Mesendoderm (in vitro differentiated cells): Measurements from ENCODE around the gene DAB1.

Experiments used
- DNase-seq: peaks from one replicate; pipeline ENCODE4 v3.0.0; 2013
- H2AK5ac ChIP-seq: 2 replicates; pipeline ENCODE4 v1.6.1; 2013; ENCODE audit warnings: low read length, inconsistent platforms
- H2BK120ac ChIP-seq: 2 replicates; pipeline ENCODE4 v1.6.1; 2013; ENCODE audit warnings: low read depth, mild to moderate bottlenecking, low read length, moderate library complexity, mixed read lengths
- H2BK15ac ChIP-seq: replicated peaks from 2 replicates; pipeline ENCODE4 v1.6.1; 2013; ENCODE audit warnings: low read depth, mild to moderate bottlenecking, moderate library complexity
- H2BK5ac ChIP-seq: 2 replicates; pipeline ENCODE4 v1.6.1; 2013; ENCODE audit warnings: low read length, inconsistent platforms
- H3K18ac ChIP-seq: 2 replicates; pipeline ENCODE4 v1.6.1; 2013; ENCODE audit warnings: mild to moderate bottlenecking, low read length, mixed read lengths
- H3K23ac ChIP-seq: one replicate; pipeline ENCODE4 v1.6.1; 2013; ENCODE audit warnings: low read length
- H3K27ac ChIP-seq: 2 replicates; pipeline ENCODE4 v1.5.1; 2013; ENCODE audit warnings: low read depth, mild to moderate bottlenecking, inconsistent platforms, low read length, moderate library complexity
- H3K27me3 ChIP-seq: 2 replicates; pipeline ENCODE4 v1.6.1; 2013; ENCODE audit warnings: low read length, control low read depth, mild to moderate bottlenecking, inconsistent platforms; ENCODE audit not compliant: insufficient read depth, poor library complexity
- H3K36me3 ChIP-seq: 2 replicates; pipeline ENCODE4 v1.6.1; 2013; ENCODE audit warnings: low read length, inconsistent platforms; ENCODE audit not compliant: control insufficient read depth, insufficient read depth
- H3K4ac ChIP-seq: one replicate; pipeline ENCODE4 v1.6.1; 2013; ENCODE audit warnings: low read depth, mild to moderate bottlenecking, low read length, moderate library complexity
- H3K4me1 ChIP-seq: 2 replicates; pipeline ENCODE4 v1.6.1; 2013; ENCODE audit warnings: low read depth, low read length, inconsistent platforms; ENCODE audit not compliant: control insufficient read depth
- H3K4me2 ChIP-seq: 2 replicates; pipeline ENCODE4 v1.6.1; 2013; ENCODE audit warnings: low read length
- H3K4me3 ChIP-seq: 2 replicates; pipeline ENCODE4 v1.5.1; 2013; ENCODE audit warnings: mild to moderate bottlenecking, low read length
- H3K56ac ChIP-seq: one replicate; pipeline ENCODE4 v1.6.1; 2013; ENCODE audit warnings: low read length
- H3K79me1 ChIP-seq: 2 replicates; pipeline ENCODE4 v1.6.1; 2013; ENCODE audit warnings: low read length, inconsistent platforms
- H3K79me2 ChIP-seq: 2 replicates; pipeline ENCODE4 v1.6.1; 2013; ENCODE audit warnings: mild to moderate bottlenecking, low read length; ENCODE audit not compliant: control insufficient read depth, insufficient read depth
- H3K9ac ChIP-seq: 2 replicates; pipeline ENCODE4 v1.6.1; 2013; ENCODE audit warnings: low read length, inconsistent platforms
- H4K5ac ChIP-seq: one replicate; pipeline ENCODE4 v1.6.1; 2013; ENCODE audit warnings: low read length
- H4K8ac ChIP-seq: one replicate; pipeline ENCODE4 v1.6.1; 2013; ENCODE audit warnings: low read depth, mild to moderate bottlenecking, control low read depth, low read length, moderate library complexity
- WGBS: extraction: QIAGEN DNeasy Blood & Tissue Kit; methylation state at CpG from one replicate; pipeline ENCODE4 v1.1.7; 2013; ENCODE audit warnings: low lambda C conversion rate, missing lambda C conversion rate; ENCODE audit not compliant: insufficient coverage; ENCODE audit errors: extremely low coverage; 5-methylcytosine and 5-hydroxymethylcytosine counted together

The DAB1 gene

GRCh38 chr1:57361516-57361915 is 62.3 kb downstream of the DAB1 start:
- H2BK120ac ChIP-seq = no peak overlapping the region

GRCh38 chr1:57360846-57361407 is 62.9 kb downstream of the DAB1 start:
- Histone ChIP-seq H3K23ac (no peak overlapping the region), H3K27ac (no peak overlapping the region), H3K79me1 (peaks cover 17% of the 10 kb centered on the region), H3K4me3 (no peak overlapping the region), H2BK5ac (no peak overlapping the region), H3K9ac (no peak overlapping the region), H3K4ac (peak overlapping the region; percentile 16), H3K4me2 (no peak overlapping the region), H2AK5ac (no peak overlapping the region), H3K56ac (no peak overlapping the region), H3K27me3 (no peaks in the 10 kb centered on the region), H2BK120ac (no peak overlapping the region), H3K79me2 (peaks cover 7% of the 10 kb centered on the region), H3K36me3 (no peaks in the 10 kb centered on the region), H4K8ac (no peak overlapping the region), H2BK15ac (no peak overlapping the region), H3K18ac (no peak overlapping the region), H3K4me1 (peaks cover 6% of the 10 kb centered on the region), H4K5ac (no peak overlapping the region)
- no peak for DNase-seq
- WGBS = no CpG with 5 or more reads among the region's 4 CpGs

More at GRCh38 chr1:57361516-57361915, 62.3 kb downstream of the DAB1 start:
- no peak overlapping the region for H3K23ac ChIP-seq
- no peak overlapping the region for H2BK15ac ChIP-seq
- H2AK5ac ChIP-seq = no peak overlapping the region
- H3K79me2 ChIP-seq = peaks cover 5% of the 10 kb centered on the region
- no peak overlapping the region for H3K4me3 ChIP-seq
- H3K4ac ChIP-seq = no peak overlapping the region
- H3K36me3 ChIP-seq = no peaks in the 10 kb centered on the region
- no peak overlapping the region for H3K27ac ChIP-seq
- no peak overlapping the region for H4K8ac ChIP-seq
- WGBS = no CpG with 5 or more reads among the region's 2 CpGs
- H3K4me1 ChIP-seq = peaks cover 6% of the 10 kb centered on the region
- no peak overlapping the region for H3K4me2 ChIP-seq
- no peak overlapping the region for H4K5ac ChIP-seq
- DNase-seq = no peak
- no peak overlapping the region for H3K18ac ChIP-seq
- H3K56ac ChIP-seq = no peak overlapping the region
- no peaks in the 10 kb centered on the region for H3K27me3 ChIP-seq
- H3K9ac ChIP-seq = no peak overlapping the region
- no peak overlapping the region for H2BK5ac ChIP-seq
- peaks cover 14% of the 10 kb centered on the region for H3K79me1 ChIP-seq

GRCh38 chr1:57357462-57357861 is 66.4 kb downstream of the DAB1 start:
- Histone ChIP-seq H3K9ac (no peak overlapping the region), H3K23ac (no peak overlapping the region), H2BK15ac (no peak overlapping the region), H2BK120ac (no peak overlapping the region), H3K79me1 (peaks cover 25% of the 10 kb centered on the region), H3K27ac (no peak overlapping the region), H3K27me3 (no peaks in the 10 kb centered on the region), H3K36me3 (no peaks in the 10 kb centered on the region), H2AK5ac (no peak overlapping the region), H3K4me3 (no peak overlapping the region), H4K5ac (no peak overlapping the region), H3K79me2 (peaks cover 11% of the 10 kb centered on the region), H3K4ac (no peak overlapping the region), H2BK5ac (no peak overlapping the region), H3K4me1 (peaks cover 9% of the 10 kb centered on the region), H4K8ac (no peak overlapping the region), H3K56ac (no peak overlapping the region), H3K4me2 (no peak overlapping the region), H3K18ac (no peak overlapping the region)
- WGBS = no CpG with 5 or more reads among the region's 3 CpGs
- peak; percentile 64 for DNase-seq

- H3K4me1 ChIP-seq = peaks cover 14% of the 10 kb centered on the region
- H3K4ac ChIP-seq = no peak overlapping the region
- H2BK15ac ChIP-seq = no peak overlapping the region
- H3K79me1 ChIP-seq = peaks cover 20% of the 10 kb centered on the region
- H4K8ac ChIP-seq = no peak overlapping the region
- no peak overlapping the region for H3K27ac ChIP-seq
- no peaks in the 10 kb centered on the region for H3K36me3 ChIP-seq
- no peak overlapping the region for H3K56ac ChIP-seq
- no peak for DNase-seq
- no peak overlapping the region for H4K5ac ChIP-seq
- no peak overlapping the region for H3K4me3 ChIP-seq
- no peak overlapping the region for H3K23ac ChIP-seq
- no CpG with 5 or more reads among the region's 4 CpGs for WGBS
- H2BK120ac ChIP-seq = no peak overlapping the region
- no peak overlapping the region for H2BK5ac ChIP-seq
- H3K27me3 ChIP-seq = no peaks in the 10 kb centered on the region
- no peak overlapping the region for H2AK5ac ChIP-seq
- no peak overlapping the region for H3K9ac ChIP-seq
- no peak overlapping the region for H3K4me2 ChIP-seq
- no peak overlapping the region for H3K18ac ChIP-seq
- peaks cover 21% of the 10 kb centered on the region for H3K79me2 ChIP-seq
Observed at GRCh38 chr1:57353654-57354053, 70.2 kb downstream of the DAB1 start.

DNA sequence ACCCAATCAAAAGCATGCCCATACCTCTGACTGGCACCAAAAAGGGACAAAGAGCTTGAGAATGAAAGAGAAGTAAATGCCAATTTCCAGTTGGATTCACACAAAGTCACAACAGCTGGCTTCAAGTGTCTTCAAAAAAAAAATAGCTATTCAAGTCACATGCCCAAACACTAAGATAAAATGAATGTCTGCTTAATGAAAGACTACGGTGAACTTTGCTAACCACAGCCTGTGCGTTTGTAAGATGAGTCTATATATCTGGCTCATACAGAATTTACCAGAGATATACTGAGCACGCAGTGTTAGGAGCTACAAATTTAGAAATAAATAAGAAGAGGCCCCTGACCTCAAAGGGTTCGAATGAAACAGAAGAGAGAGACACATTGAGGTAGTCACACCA is 73.2 kb downstream of the DAB1 start:
- H3K4me1 ChIP-seq = peaks cover 27% of the 10 kb centered on the region
- H2AK5ac ChIP-seq = no peak overlapping the region
- no CpG with 5 or more reads among the region's 4 CpGs for WGBS
- no peaks in the 10 kb centered on the region for H3K27me3 ChIP-seq
- H3K36me3 ChIP-seq = no peaks in the 10 kb centered on the region
- no peak overlapping the region for H3K27ac ChIP-seq
- DNase-seq = no peak
- no peak overlapping the region for H3K4me3 ChIP-seq
- no peak overlapping the region for H2BK5ac ChIP-seq
- H3K23ac ChIP-seq = no peak overlapping the region
- no peak overlapping the region for H3K18ac ChIP-seq
- no peak overlapping the region for H4K5ac ChIP-seq
- no peak overlapping the region for H3K4ac ChIP-seq
- H3K79me1 ChIP-seq = peaks cover 18% of the 10 kb centered on the region
- no peak overlapping the region for H2BK15ac ChIP-seq
- H3K79me2 ChIP-seq = peaks cover 24% of the 10 kb centered on the region
- H3K4me2 ChIP-seq = no peak overlapping the region
- H3K9ac ChIP-seq = no peak overlapping the region
- no peak overlapping the region for H4K8ac ChIP-seq
- H3K56ac ChIP-seq = no peak overlapping the region
- H2BK120ac ChIP-seq = no peak overlapping the region

GRCh38 chr1:57348921-57349320 is 74.9 kb downstream of the DAB1 start:
- Histone ChIP-seq H3K36me3 (no peaks in the 10 kb centered on the region), H3K56ac (no peak overlapping the region), H3K4me2 (no peak overlapping the region), H3K27ac (no peak overlapping the region), H3K27me3 (no peaks in the 10 kb centered on the region), H3K79me1 (peaks cover 19% of the 10 kb centered on the region), H3K79me2 (peaks cover 20% of the 10 kb centered on the region), H3K4me3 (no peak overlapping the region), H3K23ac (no peak overlapping the region), H4K5ac (no peak overlapping the region), H3K4me1 (peaks cover 28% of the 10 kb centered on the region), H2BK15ac (peak overlapping the region; percentile 4), H2BK5ac (no peak overlapping the region), H2BK120ac (no peak overlapping the region), H2AK5ac (no peak overlapping the region), H3K9ac (no peak overlapping the region), H3K18ac (peak overlapping the region; percentile 6), H3K4ac (peak overlapping the region; percentile 3), H4K8ac (no peak overlapping the region)
- WGBS = no CpG with 5 or more reads among the region's 1 CpG
- no peak for DNase-seq
